ENCODE results near the gene BCL2L14.

DNA sequence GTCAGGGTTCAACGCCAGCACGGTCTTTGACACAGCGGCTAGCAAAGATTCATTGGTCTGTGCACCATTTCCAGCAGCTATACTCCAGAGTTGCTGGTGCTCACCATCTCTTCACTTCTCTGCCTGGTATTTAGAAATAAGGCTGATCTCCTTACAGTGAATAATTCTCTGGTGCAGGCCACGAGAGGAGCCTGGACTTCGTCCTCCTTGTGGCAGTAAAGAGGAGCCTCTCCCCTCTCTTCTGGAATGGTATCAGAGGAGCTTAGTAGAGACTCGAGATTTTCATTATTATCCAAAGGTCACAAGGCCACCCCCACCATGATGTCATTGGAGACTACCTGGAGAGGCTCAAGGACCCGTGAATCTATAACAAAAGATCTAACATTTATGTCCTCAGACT, 30.8 kb upstream of the BCL2L14 start:
- TF ChIP-seq ZNF143 (CRISPR knock-in tag; IDR thresholded peaks at IDR 0.05) (no peak), CCAR2 (IDR thresholded peaks at IDR 0.05; ENCODE audit: low read depth, low read length) (no peak), DNMT1 (IDR thresholded peaks at IDR 0.05) (no peak), JUNB (CRISPR knock-in tag; conservative IDR thresholded peaks at IDR 0.05) (no peak), ADNP (tag; IDR thresholded peaks at IDR 0.05) (no peak)
- TF ChIP-seq, protein P1, sequence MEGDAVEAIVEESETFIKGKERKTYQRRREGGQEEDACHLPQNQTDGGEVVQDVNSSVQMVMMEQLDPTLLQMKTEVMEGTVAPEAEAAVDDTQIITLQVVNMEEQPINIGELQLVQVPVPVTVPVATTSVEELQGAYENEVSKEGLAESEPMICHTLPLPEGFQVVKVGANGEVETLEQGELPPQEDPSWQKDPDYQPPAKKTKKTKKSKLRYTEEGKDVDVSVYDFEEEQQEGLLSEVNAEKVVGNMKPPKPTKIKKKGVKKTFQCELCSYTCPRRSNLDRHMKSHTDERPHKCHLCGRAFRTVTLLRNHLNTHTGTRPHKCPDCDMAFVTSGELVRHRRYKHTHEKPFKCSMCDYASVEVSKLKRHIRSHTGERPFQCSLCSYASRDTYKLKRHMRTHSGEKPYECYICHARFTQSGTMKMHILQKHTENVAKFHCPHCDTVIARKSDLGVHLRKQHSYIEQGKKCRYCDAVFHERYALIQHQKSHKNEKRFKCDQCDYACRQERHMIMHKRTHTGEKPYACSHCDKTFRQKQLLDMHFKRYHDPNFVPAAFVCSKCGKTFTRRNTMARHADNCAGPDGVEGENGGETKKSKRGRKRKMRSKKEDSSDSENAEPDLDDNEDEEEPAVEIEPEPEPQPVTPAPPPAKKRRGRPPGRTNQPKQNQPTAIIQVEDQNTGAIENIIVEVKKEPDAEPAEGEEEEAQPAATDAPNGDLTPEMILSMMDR (IDR thresholded peaks at IDR 0.05 in 2 of 3, conservative IDR thresholded peaks at IDR 0.05 in 1 of 3; ENCODE audit: insufficient read depth in 2 of 3, low read depth in 1 of 3, low read length in 3 of 3) = no peak
- TF ChIP-seq, protein P2, sequence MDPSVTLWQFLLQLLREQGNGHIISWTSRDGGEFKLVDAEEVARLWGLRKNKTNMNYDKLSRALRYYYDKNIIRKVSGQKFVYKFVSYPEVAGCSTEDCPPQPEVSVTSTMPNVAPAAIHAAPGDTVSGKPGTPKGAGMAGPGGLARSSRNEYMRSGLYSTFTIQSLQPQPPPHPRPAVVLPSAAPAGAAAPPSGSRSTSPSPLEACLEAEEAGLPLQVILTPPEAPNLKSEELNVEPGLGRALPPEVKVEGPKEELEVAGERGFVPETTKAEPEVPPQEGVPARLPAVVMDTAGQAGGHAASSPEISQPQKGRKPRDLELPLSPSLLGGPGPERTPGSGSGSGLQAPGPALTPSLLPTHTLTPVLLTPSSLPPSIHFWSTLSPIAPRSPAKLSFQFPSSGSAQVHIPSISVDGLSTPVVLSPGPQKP (CRISPR knock-in tag; IDR thresholded peaks at IDR 0.05) = no peak

All from K562 (cell line).